Fibroblast of skin of back (primary cell): ENCODE data around the gene FIGN.

Source experiments
- DNase-seq: peaks from one replicate; pipeline ENCODE4 v3.0.0-alpha.2; 2013

The FIGN gene

DNA sequence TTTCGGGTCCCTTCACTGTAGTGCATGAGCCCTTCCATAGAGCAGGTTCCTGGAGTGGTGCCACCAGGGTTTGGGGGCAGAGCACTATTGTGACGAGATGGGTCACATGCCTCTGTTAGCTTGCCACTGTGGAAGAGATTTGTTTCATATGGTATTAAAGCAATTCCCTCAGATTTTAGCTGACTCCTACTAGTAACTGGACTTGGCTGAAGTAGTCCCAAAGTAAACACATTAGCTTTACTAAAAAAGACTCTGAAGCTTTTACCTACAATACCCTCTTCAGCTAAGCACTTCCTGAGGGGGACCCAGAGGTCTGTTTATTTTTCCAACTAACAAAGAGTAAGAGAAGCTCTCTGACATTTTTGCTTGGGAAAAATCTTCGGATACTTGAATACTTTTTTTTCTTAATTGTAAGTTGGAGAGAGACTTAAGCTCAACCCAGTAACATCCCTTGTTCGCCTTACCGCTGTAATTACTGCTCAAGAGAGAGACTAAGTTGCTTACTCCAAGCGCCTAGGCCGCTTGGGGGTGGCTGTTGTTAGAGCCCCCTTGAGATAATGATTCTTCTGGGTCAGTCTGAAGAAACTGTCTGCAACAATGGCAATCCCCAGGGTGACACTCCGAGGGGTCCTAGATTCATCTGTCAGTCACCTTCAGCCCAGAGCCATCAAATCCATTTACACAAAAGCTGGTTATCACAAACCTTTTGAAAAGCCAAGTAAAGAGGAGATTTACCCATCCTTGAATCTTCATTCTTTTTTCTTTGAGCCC, 177.4 kb downstream of the FIGN start:
- no peak for DNase-seq

DNA sequence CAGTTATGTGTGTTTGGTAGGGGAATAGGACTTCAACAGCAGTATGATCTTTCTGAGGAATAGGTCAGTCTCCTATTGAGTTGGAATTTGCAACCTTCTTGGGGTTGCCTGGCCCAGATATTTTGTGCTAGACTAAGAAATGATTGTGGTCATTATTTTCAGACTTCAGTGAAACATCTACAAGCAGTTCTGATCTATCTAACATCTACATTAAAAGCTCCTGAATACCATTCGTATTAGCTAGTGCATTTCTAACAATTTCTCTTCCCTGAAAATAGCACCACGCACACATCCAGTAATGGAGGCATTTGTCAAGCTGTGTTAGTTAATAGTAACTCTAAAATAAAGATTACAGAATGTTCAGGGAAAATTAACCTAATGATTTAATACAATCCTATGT, 179.3 kb downstream of the FIGN start:
- DNase-seq, result peak; percentile 34

DNA sequence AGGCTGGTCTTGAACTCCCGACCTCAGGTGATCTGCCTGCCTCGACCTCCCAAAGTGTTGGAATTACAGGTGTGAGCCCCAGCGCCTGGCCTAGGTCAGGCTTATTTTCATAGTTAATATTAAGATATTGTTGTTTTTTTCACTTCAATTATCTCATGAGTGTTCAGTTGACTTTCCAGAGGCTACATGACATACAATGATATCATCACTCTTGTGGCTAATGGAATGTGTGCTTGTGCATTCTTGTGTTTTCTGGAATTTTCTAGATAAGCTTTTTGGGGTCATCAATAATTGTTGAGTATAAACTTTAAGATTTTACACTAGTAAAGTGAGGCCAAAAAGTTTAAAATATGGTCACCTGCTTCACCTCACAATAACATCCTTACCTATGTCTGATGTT, 180.9 kb downstream of the FIGN start:
- DNase-seq, result peak; percentile 29

DNA sequence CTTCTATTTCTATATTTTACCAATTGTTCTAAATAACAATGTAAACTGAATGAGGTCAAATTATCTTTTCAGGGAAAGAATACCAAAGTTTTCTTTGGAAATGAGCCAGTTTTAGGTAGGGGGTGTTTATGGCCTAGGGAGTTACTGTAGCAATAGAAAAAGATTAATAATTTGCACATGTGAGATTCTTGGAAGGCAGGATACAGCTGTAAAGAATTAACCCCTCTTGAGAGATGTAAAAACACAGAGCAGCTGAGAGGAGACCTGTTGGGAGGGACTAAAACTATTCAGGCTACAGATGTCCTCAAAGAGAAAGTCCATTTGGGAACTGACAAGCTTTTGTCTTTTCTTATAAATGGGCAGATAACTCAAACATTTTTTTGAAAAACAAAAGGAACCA, 182.2 kb downstream of the FIGN start:
- peak; percentile 6 for DNase-seq

DNA sequence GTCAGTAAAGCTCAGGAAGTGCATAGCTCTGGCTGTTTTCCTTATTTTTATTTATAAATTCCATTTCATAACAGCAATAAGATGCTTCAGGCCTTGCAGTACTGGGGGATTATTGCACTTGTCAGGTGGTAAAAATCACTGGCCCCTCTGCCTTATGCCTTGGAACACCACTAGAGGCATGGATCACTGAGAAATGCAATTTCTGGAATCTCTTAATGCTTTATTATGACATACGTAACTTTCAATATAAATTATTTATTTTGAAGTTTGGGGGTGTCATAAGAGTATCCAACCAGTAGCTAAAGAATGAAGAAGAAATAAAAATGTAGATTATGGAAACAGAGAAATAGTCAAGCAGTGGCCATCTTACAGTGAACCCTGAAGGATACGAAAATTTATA, 183.1 kb downstream of the FIGN start:
- no peak for DNase-seq

DNA sequence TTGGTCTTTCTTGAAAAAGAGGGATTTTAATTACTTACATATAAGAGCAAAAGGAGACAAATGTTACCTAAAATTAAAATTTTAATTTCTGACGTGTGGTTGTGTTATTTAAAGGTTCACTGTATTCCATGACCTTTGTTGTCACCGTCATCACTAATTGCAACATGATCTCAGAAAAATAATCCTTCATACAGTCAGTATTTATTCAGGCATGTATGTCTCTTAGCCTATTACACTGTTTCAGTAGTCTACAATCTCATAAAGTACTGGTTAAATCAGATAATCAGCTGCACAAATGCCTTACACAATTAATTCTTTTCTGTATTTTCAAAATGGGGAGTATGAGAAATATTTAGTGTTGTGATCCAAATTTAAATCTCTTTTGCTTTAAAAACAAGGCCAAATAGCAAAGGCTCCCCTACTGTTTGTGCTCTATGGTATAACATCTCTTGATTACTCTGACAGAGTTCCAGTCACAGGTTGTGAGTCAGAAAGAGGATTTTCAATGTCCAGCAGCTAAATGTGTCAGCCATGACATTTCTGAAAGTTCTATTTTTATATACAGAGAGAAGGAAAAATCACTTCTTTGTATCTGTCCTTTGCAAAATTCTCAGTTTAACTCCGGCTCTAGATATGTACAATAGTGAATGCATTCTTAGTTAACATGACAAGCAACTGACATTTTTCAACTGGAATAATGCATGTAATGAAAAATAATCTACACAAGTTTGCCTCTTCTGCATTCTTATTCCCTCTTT, 184.0 kb downstream of the FIGN start:
- peak; percentile 36 for DNase-seq

DNA sequence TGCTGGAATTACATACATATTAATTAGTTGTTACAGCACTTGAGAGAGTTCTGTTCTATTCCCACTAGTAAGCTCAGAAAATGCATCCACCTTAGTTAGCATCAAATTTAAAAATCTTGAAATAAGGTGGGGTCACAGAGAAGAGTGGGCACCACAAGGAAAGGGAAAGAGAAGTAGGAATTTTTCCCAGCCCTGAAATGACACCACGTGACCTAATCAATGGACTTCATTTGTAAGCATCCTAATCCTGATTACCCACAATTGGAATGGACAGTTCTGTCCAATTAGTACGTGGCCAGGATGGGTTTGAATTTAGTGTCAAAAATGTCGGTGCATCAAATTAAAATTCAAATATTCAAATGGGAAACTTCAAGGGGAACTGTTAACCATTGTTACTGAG, 186.8 kb downstream of the FIGN start:
- no peak for DNase-seq
